Lung (tissue), 12 donors: ENCODE measurements around the gene KCTD14. TPM values are rescaled to one million over a fixed set of nuclear protein-coding genes. Genes with fewer than 3 reads are reported as not detected.
A peak's percentile ranks its signal among the peaks of the same experiment; 100 is the strongest.

Source experiments
- ATAC-seq: fragments of 200-7000 bp; cut with Tn5 transposase; one replicate; pipeline ENCODE4 v1.9.1; 2020; ENCODE audit warnings: moderate number of reproducible peaks; ENCODE audit not compliant: insufficient read depth, low FRiP score
- DNase-seq, 3 donors: peaks; one replicate each; pipeline ENCODE4 v3.0.0-alpha.2; 2013 to 2017
- H3K27ac ChIP-seq, 2 donors: one replicate each; pipeline ENCODE4 v1.5.1; 2013; ENCODE audit warnings: mild to moderate bottlenecking in 2 of 2, moderate library complexity in 2 of 2, control low read depth in 1 of 2, inconsistent platforms in 1 of 2, low read depth in 1 of 2, low read length in 1 of 2
- H3K27me3 ChIP-seq, 3 donors: one replicate each; pipeline ENCODE4 v1.5.1; 2013; ENCODE audit warnings: low read length in 2 of 3; ENCODE audit not compliant: control insufficient read depth in 3 of 3, insufficient read depth in 3 of 3
- H3K36me3 ChIP-seq, 4 donors: one replicate each; pipeline ENCODE4 v1.5.1; 2013; ENCODE audit warnings: low read length in 4 of 4, mild to moderate bottlenecking in 1 of 4, moderate library complexity in 1 of 4; ENCODE audit not compliant: control insufficient read depth in 4 of 4, insufficient read depth in 4 of 4
- H3K4me1 ChIP-seq, 5 donors: one replicate each; pipeline ENCODE4 v1.5.1; 2013; ENCODE audit warnings: low read length in 5 of 5, mild to moderate bottlenecking in 2 of 5, moderate library complexity in 1 of 5; ENCODE audit not compliant: control insufficient read depth in 5 of 5, insufficient read depth in 5 of 5
- H3K4me3 ChIP-seq: one replicate; pipeline ENCODE4 v1.5.1; 2013; ENCODE audit warnings: mild to moderate bottlenecking, control low read depth, moderate library complexity
- H3K9ac ChIP-seq, 2 donors: one replicate each; pipeline ENCODE4 v1.5.1; 2013; ENCODE audit warnings: low read length in 2 of 2, control low read depth in 1 of 2; ENCODE audit not compliant: insufficient read depth in 1 of 2
- H3K9me3 ChIP-seq, 4 donors: one replicate each; pipeline ENCODE4 v1.5.1; 2013; ENCODE audit warnings: low read length in 3 of 4, mild to moderate bottlenecking in 1 of 4, moderate library complexity in 1 of 4; ENCODE audit not compliant: control insufficient read depth in 4 of 4, insufficient read depth in 3 of 4
- CTCF ChIP-seq: IDR thresholded peaks from 2 replicates; pipeline ENCODE4 v1.5.1; 2012; ENCODE audit warnings: mild to moderate bottlenecking; ENCODE audit errors: control extremely low read depth, extremely low read depth
- WGBS, 2 donors: extraction: QIAGEN DNeasy Blood & Tissue Kit; methylation state at CpG; one replicate each; pipeline ENCODE4 v1.1.7; 2013; 5-methylcytosine and 5-hydroxymethylcytosine counted together
- polyA plus RNA-seq, 2 donors: library from polyadenylated mRNA; stranded (reverse); fragments of 200-250 nt; gene quantifications; one replicate each; pipeline ENCODE4 v1.2.1, GENCODE V29; 2013
- total RNA-seq, 2 donors: library from RNA; depleted of rRNA in 1 of 2; stranded (reverse); fragments of >200 nt in 1 of 2; gene quantifications; one replicate each; pipeline ENCODE4 v1.2.1, GENCODE V29; 2014 to 2021
- donor health status: control.
- donor health status: control.
- donor health status: Bipolar disorder and iron deficiency.
- donor health status: healthy.
- donor health status: DM: yes; HTN: yes; CAD: no.

Gene KCTD14
- total and polyA plus RNA-seq, 4 donors: 6.4 to 24.0 (median 18.0) TPM

GRCh38 chr11:77999446-78000030, 23.5 kb downstream of the KCTD14 start:
- Histone ChIP-seq H3K4me3 (no peak overlapping the region), H3K27ac (no peak overlapping the region), H3K27me3 (peaks cover 0 to 3% (median 0%) of the 10 kb centered on the region in 3 donors), H3K9ac (no peak overlapping the region), H3K36me3 (no peaks in the 10 kb centered on the region), H3K4me1 (peaks cover 0 to 4% (median 4%) of the 10 kb centered on the region in 5 donors), H3K9me3 (no peaks in the 10 kb centered on the region)
- ATAC-seq (no peak), DNase-seq (no peak)
- 90 to 94% methylated on average over 1 of the region's 1 CpG for WGBS, 2 donors
- TF ChIP-seq CTCF: no peak

GRCh38 chr11:77994434-77995362, 28.4 kb downstream of the KCTD14 start, which contains the start of gene INTS4:
INTS4 (minus strand) TSS chr11:77994668; CDS start chr11:77994643, 25 bp downstream.
- peak within 1 kb of the TSS; percentile 76 to 86 for H3K27ac ChIP-seq
- no peak for TF ChIP-seq CTCF
- ATAC-seq (peak; percentile 99), DNase-seq (peak; percentile 100)
- peaks cover 0 to 16% (median 13%) of the 10 kb centered on the region in 5 donors for H3K4me1 ChIP-seq
- WGBS, 2 donors: 0% methylated on average over 47 of the region's 47 CpGs
- peak within 1 kb of the TSS; percentile 92 to 97 for H3K9ac ChIP-seq
- peak within 1 kb of the TSS; percentile 72 for H3K4me3 ChIP-seq
- H3K9me3 ChIP-seq: no peaks in the 10 kb centered on the region
- no peaks in the 10 kb centered on the region for H3K27me3 ChIP-seq
- peaks cover 0 to 5% (median 1%) of the 10 kb centered on the region in 4 donors for H3K36me3 ChIP-seq

- Histone ChIP-seq H3K9me3 (no peaks in the 10 kb centered on the region), H3K27me3 (no peaks in the 10 kb centered on the region), H3K4me3 (peak overlapping the region; percentile 72), H3K27ac (no peak overlapping the region), H3K9ac (peak overlapping the region; percentile 92 to 97), H3K36me3 (peaks cover 0 to 6% (median 3%) of the 10 kb centered on the region in 4 donors), H3K4me1 (peaks cover 0 to 16% (median 13%) of the 10 kb centered on the region in 5 donors)
- no peak for TF ChIP-seq CTCF
- DNase-seq: no peak
- WGBS, 2 donors: 6 to 7% methylated on average over 11 of the region's 11 CpGs
- no peak for ATAC-seq
Observed at GRCh38 chr11:77993902-77994301, 29.2 kb downstream of the KCTD14 start.
